HEK293 (cell line): Measurements from ENCODE around the gene RBCK1.

ENCODE experiments used
- CTCF ChIA-PET: fragments of 350-600 bp; formaldehyde crosslinking; extraction: SDS; loops from one replicate; lab custom pipeline; 2021; ENCODE audit warnings: antibody characterized with exemption; lab: Yijun Ruan, JAX
- POLR2A ChIA-PET: fragments of 300-600 bp; formaldehyde crosslinking; extraction: SDS; loops from one replicate; lab custom pipeline; 2020; ENCODE audit warnings: antibody characterized with exemption, inconsistent platforms; lab: Yijun Ruan, JAX
- H3K27ac ChIP-seq: fragments of 200-500 bp; sonication (Bioruptor generic); 2 replicates; pipeline ENCODE4 v1.5.1; 2014; ENCODE audit warnings: low read depth, low read length, control low read depth, inconsistent platforms; ENCODE audit errors: extremely low read depth
- H3K36me3 ChIP-seq, 2 experiments: fragments of 200-500 bp in 1 of 2; sonication (Bioruptor generic) in 1 of 2; 1 replicate in 1 of 2; 2 replicates in 1 of 2; pipeline ENCODE4 v1.5.1; 2014 to 2017; ENCODE audit warnings: inconsistent platforms in 2 of 2, low read length in 2 of 2; ENCODE audit not compliant: control insufficient read depth in 2 of 2, insufficient read depth in 1 of 2
- H3K4me1 ChIP-seq: fragments of 200-500 bp; sonication (Bioruptor generic); 2 replicates; pipeline ENCODE4 v1.5.1; 2014; ENCODE audit warnings: mild to moderate bottlenecking, low read length, inconsistent platforms; ENCODE audit not compliant: control insufficient read depth, insufficient read depth
- H3K4me3 ChIP-seq: 2 replicates; pipeline ENCODE4 v1.5.1; 2011; ENCODE audit warnings: low read depth, mild to moderate bottlenecking, control low read depth, low read length, moderate library complexity
- H3K9me3 ChIP-seq: fragments of 200-500 bp; sonication (Bioruptor generic); 2 replicates; pipeline ENCODE4 v1.5.1; 2014; ENCODE audit warnings: low read depth, low read length, inconsistent platforms; ENCODE audit not compliant: control insufficient read depth, insufficient read depth
- GLI2 ChIP-seq: fragments of 450-650 bp; formaldehyde crosslinking; IDR thresholded peaks from 2 replicates; pipeline ENCODE4; 2017; ENCODE audit warnings: missing biosample characterization, missing genetic modification characterization, low read depth, borderline replicate concordance
- KLF17 ChIP-seq: fragments of 450-650 bp; formaldehyde crosslinking; IDR thresholded peaks from 2 replicates; pipeline ENCODE4 v1.5.1; 2016; ENCODE audit warnings: missing biosample characterization, missing genetic modification characterization
- OSR2 ChIP-seq: fragments of 450-650 bp; formaldehyde crosslinking; IDR thresholded peaks from 2 replicates; pipeline ENCODE4 v1.5.1; 2016; ENCODE audit warnings: missing biosample characterization, missing genetic modification characterization
- PATZ1 ChIP-seq: fragments of 450-650 bp; formaldehyde crosslinking; IDR thresholded peaks from 2 replicates; pipeline ENCODE4 v1.5.1; 2016; ENCODE audit warnings: missing biosample characterization, missing genetic modification characterization
- SALL2 ChIP-seq: fragments of 450-650 bp; formaldehyde crosslinking; IDR thresholded peaks from 2 replicates; pipeline ENCODE4 v1.5.0; 2017; ENCODE audit warnings: missing biosample characterization, mild to moderate bottlenecking, missing genetic modification characterization, borderline replicate concordance
- SCRT1 ChIP-seq: fragments of 450-650 bp; formaldehyde crosslinking; IDR thresholded peaks from 2 replicates; pipeline ENCODE4 v1.5.1; 2016; ENCODE audit warnings: missing biosample characterization, missing genetic modification characterization, borderline replicate concordance
- SP3 ChIP-seq: fragments of 450-650 bp; formaldehyde crosslinking; IDR thresholded peaks from 2 replicates; pipeline ENCODE4 v1.5.1; 2016; ENCODE audit warnings: missing biosample characterization, missing genetic modification characterization
- ZNF114 ChIP-seq: fragments of 450-650 bp; formaldehyde crosslinking; IDR thresholded peaks from 2 replicates; pipeline ENCODE4 v1.5.0; 2017; ENCODE audit warnings: missing biosample characterization, missing genetic modification characterization
- ZNF2 ChIP-seq: fragments of 450-650 bp; formaldehyde crosslinking; IDR thresholded peaks from 2 replicates; pipeline ENCODE4 v1.5.1; 2016; ENCODE audit warnings: missing biosample characterization, missing genetic modification characterization
- ZNF248 ChIP-seq: fragments of 450-650 bp; formaldehyde crosslinking; IDR thresholded peaks from 2 replicates; pipeline ENCODE4 v1.5.1; 2017; ENCODE audit warnings: missing biosample characterization, missing genetic modification characterization
- ZNF335 ChIP-seq: fragments of 450-650 bp; formaldehyde crosslinking; conservative IDR thresholded peaks from 2 replicates; pipeline ENCODE4 v1.5.1; 2016; ENCODE audit warnings: missing biosample characterization, missing genetic modification characterization
- ZNF37A ChIP-seq: fragments of 450-650 bp; IDR thresholded peaks from 2 replicates; pipeline ENCODE4 v1.5.1; 2018; ENCODE audit warnings: missing biosample characterization, missing genetic modification characterization
- ZNF404 ChIP-seq: fragments of 450-650 bp; formaldehyde crosslinking; IDR thresholded peaks from 2 replicates; pipeline ENCODE4 v1.5.1; 2017; ENCODE audit warnings: missing biosample characterization, missing genetic modification characterization
- ZNF423 ChIP-seq: fragments of 450-650 bp; formaldehyde crosslinking; IDR thresholded peaks from 2 replicates; pipeline ENCODE4 v1.5.1; 2016; ENCODE audit warnings: missing biosample characterization, missing genetic modification characterization
- ZNF529 ChIP-seq: fragments of 450-650 bp; formaldehyde crosslinking; IDR thresholded peaks from 2 replicates; pipeline ENCODE4 v1.5.1; 2017; ENCODE audit warnings: missing genetic modification characterization, missing biosample characterization; ENCODE audit not compliant: insufficient replicate concordance
- ZNF623 ChIP-seq: fragments of 450-650 bp; formaldehyde crosslinking; IDR thresholded peaks from 2 replicates; pipeline ENCODE4 v1.5.1; 2016; ENCODE audit warnings: missing biosample characterization, missing genetic modification characterization
- ZNF664 ChIP-seq: fragments of 450-650 bp; formaldehyde crosslinking; IDR thresholded peaks from 2 replicates; pipeline ENCODE4 v1.5.1; 2016; ENCODE audit warnings: missing biosample characterization, missing genetic modification characterization
- ZNF701 ChIP-seq: fragments of 450-650 bp; formaldehyde crosslinking; IDR thresholded peaks from 2 replicates; pipeline ENCODE4 v1.5.1; 2016; ENCODE audit warnings: missing biosample characterization, missing genetic modification characterization
- ZNF76 ChIP-seq: fragments of 450-650 bp; formaldehyde crosslinking; IDR thresholded peaks from 2 replicates; pipeline ENCODE4; 2016; ENCODE audit warnings: low read depth, missing biosample characterization, missing genetic modification characterization, borderline replicate concordance
- ZNF791 ChIP-seq: fragments of 450-650 bp; formaldehyde crosslinking; IDR thresholded peaks from 2 replicates; pipeline ENCODE4 v1.5.1; 2016; ENCODE audit warnings: missing biosample characterization, missing genetic modification characterization
- TF ChIP-seq, protein P1 (sequence below): fragments of 450-650 bp; formaldehyde crosslinking; IDR thresholded peaks from 2 replicates; pipeline ENCODE4 v1.5.1; 2016; ENCODE audit warnings: missing biosample characterization, missing genetic modification characterization
- TF ChIP-seq, protein P2 (sequence below): fragments of 450-650 bp; formaldehyde crosslinking; IDR thresholded peaks from 2 replicates; pipeline ENCODE4 v1.5.1; 2017; ENCODE audit warnings: missing biosample characterization, missing genetic modification characterization
- TF ChIP-seq, protein P3 (sequence below): fragments of 450-650 bp; formaldehyde crosslinking; IDR thresholded peaks from 2 replicates; pipeline ENCODE4 v1.5.1; 2016; ENCODE audit warnings: missing biosample characterization, missing genetic modification characterization
- TF ChIP-seq, protein P4 (sequence below): fragments of 450-650 bp; formaldehyde crosslinking; IDR thresholded peaks from 2 replicates; pipeline ENCODE4 v1.5.1; 2016; ENCODE audit warnings: missing biosample characterization, missing genetic modification characterization

Gene RBCK1

DNA sequence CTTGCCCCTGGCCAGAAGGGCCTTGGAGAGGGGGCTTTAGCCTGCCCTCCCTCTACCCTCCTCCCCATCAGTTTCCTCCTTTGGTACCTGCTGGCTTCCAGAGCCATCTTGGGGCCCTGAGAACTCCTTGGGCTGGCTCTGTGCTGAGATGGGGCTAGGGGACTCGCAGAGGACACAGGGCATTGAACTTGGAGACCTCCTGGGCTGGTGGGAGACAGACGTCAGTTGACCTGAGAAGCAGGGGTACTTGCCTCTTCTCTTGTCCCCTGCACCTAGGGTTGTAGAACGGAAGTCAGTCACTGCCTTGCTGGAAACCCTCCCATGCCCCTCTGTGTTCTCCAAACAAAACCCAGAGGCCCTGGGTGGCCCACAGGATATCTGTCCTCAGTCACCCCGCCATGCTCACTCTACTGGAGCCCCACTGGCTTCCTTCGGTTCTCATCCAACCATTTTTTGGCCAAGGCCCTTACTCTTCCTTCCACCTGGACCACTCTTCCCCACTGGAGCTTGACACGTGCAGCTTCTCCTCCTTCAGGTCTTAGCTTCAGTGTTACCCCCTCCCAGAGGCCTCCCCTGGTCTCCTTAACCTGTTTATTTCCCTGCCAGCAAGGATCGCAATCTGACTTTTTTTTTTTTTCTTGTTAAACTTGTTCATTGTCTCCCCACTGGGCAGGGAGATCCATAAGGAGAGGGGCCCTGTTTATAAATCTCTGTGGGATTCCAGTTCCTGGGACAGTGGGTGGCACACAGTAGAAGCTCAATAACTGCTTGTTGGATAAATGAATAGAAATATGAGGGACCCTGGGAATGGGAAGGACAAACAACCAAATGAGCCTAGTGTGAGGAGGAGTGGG, 971 bp downstream of the RBCK1 start:
- Histone ChIP-seq H3K4me3 (peak overlapping the region; percentile 83), H3K9me3 (no peaks in the 10 kb centered on the region), H3K4me1 (peaks cover 6% of the 10 kb centered on the region), H3K27ac (peak overlapping the region; percentile 84), H3K36me3 (peaks cover 23 to 37% of the 10 kb centered on the region in 2 experiments)
- ChIA-PET CTCF (interaction anchor here (0.6 to 1.1 kb wide), 4 partner anchors 23 to 240 kb away, joined by 3 to 4 read pairs (median 4); no protein-coding TSS in a partner anchor), POLR2A (interaction anchor here (0.8 to 1.6 kb wide), 4 partner anchors 9 to 47 kb away, joined by 3 to 7 read pairs (median 4); partner anchors contain the start of gene TRIB3)
- no peak for TF ChIP-seq ZNF423 (tag by site-specific recombination)
- TF ChIP-seq SCRT1 = no peak
- TF ChIP-seq, protein P1, sequence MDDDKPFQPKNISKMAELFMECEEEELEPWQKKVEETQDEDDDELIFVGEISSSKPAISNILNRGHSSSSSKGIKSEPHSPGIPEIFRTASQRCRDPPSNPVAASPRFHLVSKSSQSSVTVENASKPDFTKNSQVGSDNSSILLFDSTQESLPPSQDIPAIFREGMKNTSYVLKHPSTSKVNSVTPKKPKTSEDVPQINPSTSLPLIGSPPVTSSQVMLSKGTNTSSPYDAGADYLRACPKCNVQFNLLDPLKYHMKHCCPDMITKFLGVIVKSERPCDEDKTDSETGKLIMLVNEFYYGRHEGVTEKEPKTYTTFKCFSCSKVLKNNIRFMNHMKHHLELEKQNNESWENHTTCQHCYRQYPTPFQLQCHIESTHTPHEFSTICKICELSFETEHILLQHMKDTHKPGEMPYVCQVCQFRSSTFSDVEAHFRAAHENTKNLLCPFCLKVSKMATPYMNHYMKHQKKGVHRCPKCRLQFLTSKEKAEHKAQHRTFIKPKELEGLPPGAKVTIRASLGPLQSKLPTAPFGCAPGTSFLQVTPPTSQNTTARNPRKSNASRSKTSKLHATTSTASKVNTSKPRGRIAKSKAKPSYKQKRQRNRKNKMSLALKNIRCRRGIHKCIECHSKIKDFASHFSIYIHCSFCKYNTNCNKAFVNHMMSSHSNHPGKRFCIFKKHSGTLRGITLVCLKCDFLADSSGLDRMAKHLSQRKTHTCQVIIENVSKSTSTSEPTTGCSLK (tag by site-specific recombination) = no peak
- peak; percentile 39; the same call in 1 of the 2 replicates for TF ChIP-seq ZNF335 (tag by site-specific recombination)
- TF ChIP-seq PATZ1 (tag by site-specific recombination) = no peak
- TF ChIP-seq ZNF37A (tag by site-specific recombination) = no peak
- TF ChIP-seq KLF17 = 0 out of 2 replicates have a peak, but pooled peaks have one; percentile 19
- TF ChIP-seq ZNF404 (tag by site-specific recombination) = no peak
- no peak for TF ChIP-seq ZNF664 (tag by site-specific recombination)
- peak; percentile 6; the same call in 1 of the 2 replicates for TF ChIP-seq ZNF76 (tag by site-specific recombination)
- TF ChIP-seq ZNF701 (tag by site-specific recombination) = no peak
- no peak for TF ChIP-seq SALL2 (tag by site-specific recombination)
- TF ChIP-seq ZNF791 (tag by site-specific recombination) = no peak
- TF ChIP-seq ZNF2 (tag by site-specific recombination) = no peak
- TF ChIP-seq, protein P2, sequence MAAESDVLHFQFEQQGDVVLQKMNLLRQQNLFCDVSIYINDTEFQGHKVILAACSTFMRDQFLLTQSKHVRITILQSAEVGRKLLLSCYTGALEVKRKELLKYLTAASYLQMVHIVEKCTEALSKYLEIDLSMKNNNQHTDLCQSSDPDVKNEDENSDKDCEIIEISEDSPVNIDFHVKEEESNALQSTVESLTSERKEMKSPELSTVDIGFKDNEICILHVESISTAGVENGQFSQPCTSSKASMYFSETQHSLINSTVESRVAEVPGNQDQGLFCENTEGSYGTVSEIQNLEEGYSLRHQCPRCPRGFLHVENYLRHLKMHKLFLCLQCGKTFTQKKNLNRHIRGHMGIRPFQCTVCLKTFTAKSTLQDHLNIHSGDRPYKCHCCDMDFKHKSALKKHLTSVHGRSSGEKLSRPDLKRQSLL = no peak
- TF ChIP-seq GLI2 (tag by site-specific recombination) = no peak
- TF ChIP-seq, protein P3, sequence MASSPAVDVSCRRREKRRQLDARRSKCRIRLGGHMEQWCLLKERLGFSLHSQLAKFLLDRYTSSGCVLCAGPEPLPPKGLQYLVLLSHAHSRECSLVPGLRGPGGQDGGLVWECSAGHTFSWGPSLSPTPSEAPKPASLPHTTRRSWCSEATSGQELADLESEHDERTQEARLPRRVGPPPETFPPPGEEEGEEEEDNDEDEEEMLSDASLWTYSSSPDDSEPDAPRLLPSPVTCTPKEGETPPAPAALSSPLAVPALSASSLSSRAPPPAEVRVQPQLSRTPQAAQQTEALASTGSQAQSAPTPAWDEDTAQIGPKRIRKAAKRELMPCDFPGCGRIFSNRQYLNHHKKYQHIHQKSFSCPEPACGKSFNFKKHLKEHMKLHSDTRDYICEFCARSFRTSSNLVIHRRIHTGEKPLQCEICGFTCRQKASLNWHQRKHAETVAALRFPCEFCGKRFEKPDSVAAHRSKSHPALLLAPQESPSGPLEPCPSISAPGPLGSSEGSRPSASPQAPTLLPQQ = 0 out of 2 replicates have a peak, but pooled peaks have one; percentile 6
- TF ChIP-seq ZNF529 (tag by site-specific recombination) = no peak
- TF ChIP-seq, protein P4, sequence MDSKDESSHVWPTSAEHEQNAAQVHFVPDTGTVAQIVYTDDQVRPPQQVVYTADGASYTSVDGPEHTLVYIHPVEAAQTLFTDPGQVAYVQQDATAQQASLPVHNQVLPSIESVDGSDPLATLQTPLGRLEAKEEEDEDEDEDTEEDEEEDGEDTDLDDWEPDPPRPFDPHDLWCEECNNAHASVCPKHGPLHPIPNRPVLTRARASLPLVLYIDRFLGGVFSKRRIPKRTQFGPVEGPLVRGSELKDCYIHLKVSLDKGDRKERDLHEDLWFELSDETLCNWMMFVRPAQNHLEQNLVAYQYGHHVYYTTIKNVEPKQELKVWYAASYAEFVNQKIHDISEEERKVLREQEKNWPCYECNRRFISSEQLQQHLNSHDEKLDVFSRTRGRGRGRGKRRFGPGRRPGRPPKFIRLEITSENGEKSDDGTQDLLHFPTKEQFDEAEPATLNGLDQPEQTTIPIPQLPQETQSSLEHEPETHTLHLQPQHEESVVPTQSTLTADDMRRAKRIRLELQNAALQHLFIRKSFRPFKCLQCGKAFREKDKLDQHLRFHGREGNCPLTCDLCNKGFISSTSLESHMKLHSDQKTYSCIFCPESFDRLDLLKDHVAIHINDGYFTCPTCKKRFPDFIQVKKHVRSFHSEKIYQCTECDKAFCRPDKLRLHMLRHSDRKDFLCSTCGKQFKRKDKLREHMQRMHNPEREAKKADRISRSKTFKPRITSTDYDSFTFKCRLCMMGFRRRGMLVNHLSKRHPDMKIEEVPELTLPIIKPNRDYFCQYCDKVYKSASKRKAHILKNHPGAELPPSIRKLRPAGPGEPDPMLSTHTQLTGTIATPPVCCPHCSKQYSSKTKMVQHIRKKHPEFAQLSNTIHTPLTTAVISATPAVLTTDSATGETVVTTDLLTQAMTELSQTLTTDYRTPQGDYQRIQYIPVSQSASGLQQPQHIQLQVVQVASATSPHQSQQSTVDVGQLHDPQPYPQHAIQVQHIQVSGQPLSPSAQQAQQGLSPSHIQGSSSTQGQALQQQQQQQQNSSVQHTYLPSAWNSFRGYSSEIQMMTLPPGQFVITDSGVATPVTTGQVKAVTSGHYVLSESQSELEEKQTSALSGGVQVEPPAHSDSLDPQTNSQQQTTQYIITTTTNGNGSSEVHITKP (tag by site-specific recombination) = no peak; the same call in 1 of the 2 replicates
- no peak for TF ChIP-seq ZNF623 (tag by site-specific recombination)
- TF ChIP-seq ZNF248 (tag by site-specific recombination) = no peak
- TF ChIP-seq SP3 (tag by site-specific recombination) = no peak
- TF ChIP-seq OSR2 (tag by site-specific recombination) = no peak
- TF ChIP-seq ZNF114 (tag by site-specific recombination) = no peak
